Transverse colon (tissue), 4 donors: ENCODE data around the gene CHMP2B. TPM values are rescaled to one million over a fixed set of nuclear protein-coding genes. Genes with fewer than 3 reads are reported as not detected.
A peak's percentile ranks its signal among the peaks of the same experiment; 100 is the strongest.

ENCODE experiments used
- DNase-seq: peaks from one replicate; pipeline ENCODE4 v3.0.0-alpha.2; 2019
- H3K27ac ChIP-seq, 4 donors: fragments of 200-600 bp; sonication (generic); 2 replicates each; pipeline ENCODE4 v1.5.1; 2016 to 2018; ENCODE audit warnings: inconsistent platforms in 4 of 4
- H3K27me3 ChIP-seq: fragments of 200-600 bp; sonication (generic); 2 replicates; pipeline ENCODE4 v1.5.1; 2017; ENCODE audit warnings: inconsistent platforms
- H3K36me3 ChIP-seq, 4 donors: fragments of 200-600 bp; sonication (generic); 2 replicates each; pipeline ENCODE4 v1.5.1; 2017 to 2019; ENCODE audit warnings: inconsistent platforms in 4 of 4
- H3K4me1 ChIP-seq, 4 donors: fragments of 200-600 bp; sonication (generic); 2 replicates each; pipeline ENCODE4 v1.5.1; 2017 to 2020; ENCODE audit warnings: inconsistent platforms in 4 of 4
- H3K4me3 ChIP-seq, 4 donors: fragments of 200-600 bp; sonication (generic); 1 replicate in 1 of 4; 2 replicates in 3 of 4; pipeline versions ENCODE4 v1.5.1 to v1.6.1; 2017 to 2019; ENCODE audit warnings: inconsistent platforms in 4 of 4
- H3K9me3 ChIP-seq, 2 donors: fragments of 200-600 bp; sonication (generic); 2 replicates each; pipeline ENCODE4 v1.5.1; 2017 to 2019; ENCODE audit warnings: inconsistent platforms in 2 of 2
- CTCF ChIP-seq, 5 experiments: fragments of 200-600 bp in 3 of 5; fragments of 450-650 bp in 2 of 5; sonication (generic) in 3 of 5; IDR thresholded peaks; 1 replicate in 2 of 5; 2 replicates in 3 of 5; pipeline ENCODE4 v1.5.1; 2016 to 2017; ENCODE audit warnings: antibody characterized with exemption in 5 of 5, inconsistent platforms in 3 of 5, mild to moderate bottlenecking in 2 of 5, moderate library complexity in 1 of 5
- EP300 ChIP-seq: sonication (generic); formaldehyde crosslinking; IDR thresholded peaks from one replicate; pipeline ENCODE4 v1.6.1; 2017; ENCODE audit warnings: antibody characterized with exemption, low read depth
- POLR2A ChIP-seq: fragments of 450-650 bp; IDR thresholded peaks from one replicate; pipeline ENCODE4 v1.6.1; 2016; ENCODE audit warnings: antibody characterized with exemption, mild to moderate bottlenecking, moderate library complexity
- POLR2AphosphoS5 ChIP-seq, 3 donors: sonication (generic); formaldehyde crosslinking; IDR thresholded peaks; one replicate each; pipeline ENCODE4 v1.6.1; 2016; ENCODE audit warnings: antibody characterized with exemption in 3 of 3
- WGBS, 2 donors: methylation state at CpG; one replicate each; pipeline ENCODE4 v1.1.5; 2018; ENCODE audit warnings: low coverage in 1 of 2; 5-methylcytosine and 5-hydroxymethylcytosine counted together
- in situ Hi-C, 4 donors: fragments of 200-750 bp; cut with MboI; loops; one replicate each; pipeline versions ENCODE4 v1.15.0 to v1.15.1; 2017; ENCODE audit warnings: low sequenced_read_pairs in 3 of 4, low pct_ligation_motif_present in 1 of 4, low pct_unique_long_range_greater_than_20kb in 1 of 4
- intact Hi-C: fragments of 100-400 bp; cut with DNase I; formaldehyde crosslinking; loops from one replicate; pipeline ENCODE4 v1.15.1; 2023; ENCODE audit warnings: low total_unique reads
- total RNA-seq, 4 donors: library from RNA; depleted of rRNA; stranded (reverse); fragments of >200 nt; gene quantifications; one replicate each; pipeline ENCODE4 v1.1.0, GENCODE V29; 2016

CHMP2B gene
- total RNA-seq, 4 donors from 2014 or later, result 7.8 to 126 (median 54.6) TPM

- Histone ChIP-seq H3K27me3 (no peaks in the 10 kb centered on the region), H3K4me1 (no peaks in the 10 kb centered on the region), H3K9me3 (no peaks in the 10 kb centered on the region), H3K4me3 (no peak overlapping the region), H3K27ac (no peak overlapping the region), H3K36me3 (no peaks in the 10 kb centered on the region)
- peak; percentile 28 for DNase-seq
- in situ Hi-C loops, result no loop called here
- TF ChIP-seq CTCF (IDR thresholded peaks at IDR 0.05), result peak; percentile 44 to 57 (median 52)
- TF ChIP-seq POLR2A, result no peak
- no peak for TF ChIP-seq POLR2AphosphoS5 (IDR thresholded peaks at IDR 0.05)
- intact Hi-C loops, result no loop called here
- WGBS, 2 donors, result 37 to 40% methylated on average over 4 of the region's 4 CpGs
These were observed 33.2 kb downstream of the CHMP2B start for GRCh38 chr3:87260270-87260669.

- 50 to 55% methylated on average over 2 of the region's 2 CpGs for WGBS, 2 donors
- no peak for DNase-seq
- Histone ChIP-seq H3K27ac (no peak overlapping the region), H3K36me3 (no peaks in the 10 kb centered on the region), H3K4me1 (no peaks in the 10 kb centered on the region), H3K9me3 (no peaks in the 10 kb centered on the region), H3K27me3 (no peaks in the 10 kb centered on the region), H3K4me3 (no peak overlapping the region)
- TF ChIP-seq CTCF (IDR thresholded peaks at IDR 0.05), result no peak
- no peak for TF ChIP-seq POLR2AphosphoS5 (IDR thresholded peaks at IDR 0.05)
- no peak for TF ChIP-seq POLR2A
- TF ChIP-seq EP300, result no peak
- intact Hi-C loops (no loop called here), in situ Hi-C loops (no loop called here)
These were observed 34.8 kb downstream of the CHMP2B start for GRCh38 chr3:87261925-87262324.

GRCh38 chr3:87267953-87268645 is 41.0 kb downstream of the CHMP2B start:
- Histone ChIP-seq H3K9me3 (no peaks in the 10 kb centered on the region), H3K27me3 (no peaks in the 10 kb centered on the region), H3K36me3 (no peaks in the 10 kb centered on the region), H3K27ac (no peak overlapping the region), H3K4me3 (no peak overlapping the region), H3K4me1 (no peaks in the 10 kb centered on the region)
- no peak for DNase-seq
- intact Hi-C loops, result no loop called here
- TF ChIP-seq POLR2A (no peak), EP300 (no peak), CTCF (IDR thresholded peaks at IDR 0.05) (no peak), POLR2AphosphoS5 (IDR thresholded peaks at IDR 0.05) (no peak)
- whole genome bisulfite sequencing, 2 donors, result 79 to 81% methylated on average over 7 to 8 of the region's 8 CpGs
- in situ Hi-C loops, result no loop called here

GRCh38 chr3:87268646-87269211 is 41.6 kb downstream of the CHMP2B start:
- H3K4me1 ChIP-seq, result no peaks in the 10 kb centered on the region
- no peak for DNase-seq
- 70 to 76% methylated on average over 2 to 4 of the region's 4 CpGs for WGBS, 2 donors
- intact Hi-C loops (no loop called here), in situ Hi-C loops (no loop called here)
- no peaks in the 10 kb centered on the region for H3K9me3 ChIP-seq
- no peak overlapping the region for H3K4me3 ChIP-seq
- no peaks in the 10 kb centered on the region for H3K36me3 ChIP-seq
- no peak overlapping the region for H3K27ac ChIP-seq
- no peaks in the 10 kb centered on the region for H3K27me3 ChIP-seq
- TF ChIP-seq EP300 (no peak), POLR2A (no peak), POLR2AphosphoS5 (IDR thresholded peaks at IDR 0.05) (no peak), CTCF (IDR thresholded peaks at IDR 0.05) (no peak)
